ENCODE results near the gene MEIKIN.

MEIKIN gene

GRCh38 chr5:131821221-131821620, 124.2 kb downstream of the MEIKIN start:
- H3K79me2 ChIP-seq (ENCODE audit: insufficient read depth, low read depth) = no peaks in the 10 kb centered on the region
- TF ChIP-seq CTCF (conservative IDR thresholded peaks at IDR 0.05; ENCODE audit: low read depth, low read length) = no peak
- H3K27ac ChIP-seq = no peak overlapping the region
- H4K20me1 ChIP-seq (ENCODE audit: insufficient read depth) = no peaks in the 10 kb centered on the region
- H3K36me3 ChIP-seq (ENCODE audit: insufficient read depth) = no peaks in the 10 kb centered on the region
- H3K4me2 ChIP-seq = no peak overlapping the region
- H3K4me1 ChIP-seq (ENCODE audit: low read depth, poor library complexity, severe bottlenecking) = no peaks in the 10 kb centered on the region
- no peak overlapping the region for H2AFZ ChIP-seq (ENCODE audit: low read depth)
- H3K4me3 ChIP-seq (IDR thresholded peaks at IDR 0.05; ENCODE audit: insufficient read depth, low read depth, low read length) = no peak overlapping the region
- no peaks in the 10 kb centered on the region for H3K27me3 ChIP-seq (ENCODE audit: insufficient read depth, low read depth)
- H3K9ac ChIP-seq = no peak overlapping the region

GRCh38 chr5:131818001-131818724, 127.3 kb downstream of the MEIKIN start:
- H3K4me1 ChIP-seq (ENCODE audit: low read depth, poor library complexity, severe bottlenecking) = no peaks in the 10 kb centered on the region
- no peaks in the 10 kb centered on the region for H3K36me3 ChIP-seq (ENCODE audit: insufficient read depth)
- no peak overlapping the region for H3K9ac ChIP-seq
- H3K27ac ChIP-seq = no peak overlapping the region
- TF ChIP-seq CTCF (conservative IDR thresholded peaks at IDR 0.05; ENCODE audit: low read depth, low read length) = no peak
- H2AFZ ChIP-seq (ENCODE audit: low read depth) = no peak overlapping the region
- no peak overlapping the region for H3K4me2 ChIP-seq
- H3K27me3 ChIP-seq (ENCODE audit: insufficient read depth, low read depth) = no peaks in the 10 kb centered on the region
- no peaks in the 10 kb centered on the region for H3K79me2 ChIP-seq (ENCODE audit: insufficient read depth, low read depth)
- no peaks in the 10 kb centered on the region for H4K20me1 ChIP-seq (ENCODE audit: insufficient read depth)
- no peak overlapping the region for H3K4me3 ChIP-seq (IDR thresholded peaks at IDR 0.05; ENCODE audit: insufficient read depth, low read depth, low read length)

- no peak overlapping the region for H2AFZ ChIP-seq (ENCODE audit: low read depth)
- H3K4me2 ChIP-seq = no peak overlapping the region
- no peak overlapping the region for H3K27ac ChIP-seq
- H3K4me1 ChIP-seq (ENCODE audit: low read depth, poor library complexity, severe bottlenecking) = peaks cover 10% of the 10 kb centered on the region
- TF ChIP-seq CTCF (conservative IDR thresholded peaks at IDR 0.05; ENCODE audit: low read depth, low read length) = no peak
- no peaks in the 10 kb centered on the region for H4K20me1 ChIP-seq (ENCODE audit: insufficient read depth)
- no peaks in the 10 kb centered on the region for H3K27me3 ChIP-seq (ENCODE audit: insufficient read depth, low read depth)
- H3K79me2 ChIP-seq (ENCODE audit: insufficient read depth, low read depth) = no peaks in the 10 kb centered on the region
- H3K4me3 ChIP-seq (IDR thresholded peaks at IDR 0.05; ENCODE audit: insufficient read depth, low read depth, low read length) = no peak overlapping the region
- no peak overlapping the region for H3K9ac ChIP-seq
- H3K36me3 ChIP-seq (ENCODE audit: insufficient read depth) = no peaks in the 10 kb centered on the region
Measured at GRCh38 chr5:131814990-131815389, 130.5 kb downstream of the MEIKIN start.

- Histone ChIP-seq H3K4me3 (IDR thresholded peaks at IDR 0.05; ENCODE audit: insufficient read depth, low read depth, low read length) (no peak overlapping the region), H4K20me1 (ENCODE audit: insufficient read depth) (no peaks in the 10 kb centered on the region), H3K4me1 (ENCODE audit: low read depth, poor library complexity, severe bottlenecking) (peaks cover 10% of the 10 kb centered on the region), H3K4me2 (no peak overlapping the region), H3K36me3 (ENCODE audit: insufficient read depth) (no peaks in the 10 kb centered on the region), H3K79me2 (ENCODE audit: insufficient read depth, low read depth) (no peaks in the 10 kb centered on the region), H2AFZ (ENCODE audit: low read depth) (no peak overlapping the region), H3K9ac (no peak overlapping the region), H3K27me3 (ENCODE audit: insufficient read depth, low read depth) (no peaks in the 10 kb centered on the region), H3K27ac (no peak overlapping the region)
- TF ChIP-seq CTCF (conservative IDR thresholded peaks at IDR 0.05; ENCODE audit: low read depth, low read length) = no peak
Measured at GRCh38 chr5:131812371-131813160, 132.9 kb downstream of the MEIKIN start.
